GM20000 (cell line): ENCODE measurements around the gene USP54.

Source experiments
- DNase-seq: peaks from one replicate; pipeline ENCODE4 v3.0.0; 2012; ENCODE audit warnings: low spot score
- CTCF ChIP-seq: IDR thresholded peaks from 2 replicates; pipeline ENCODE4 v1.5.1; 2012; ENCODE audit warnings: mild to moderate bottlenecking, control low read depth; ENCODE audit errors: extremely low read depth, missing control alignments

Gene USP54

DNA sequence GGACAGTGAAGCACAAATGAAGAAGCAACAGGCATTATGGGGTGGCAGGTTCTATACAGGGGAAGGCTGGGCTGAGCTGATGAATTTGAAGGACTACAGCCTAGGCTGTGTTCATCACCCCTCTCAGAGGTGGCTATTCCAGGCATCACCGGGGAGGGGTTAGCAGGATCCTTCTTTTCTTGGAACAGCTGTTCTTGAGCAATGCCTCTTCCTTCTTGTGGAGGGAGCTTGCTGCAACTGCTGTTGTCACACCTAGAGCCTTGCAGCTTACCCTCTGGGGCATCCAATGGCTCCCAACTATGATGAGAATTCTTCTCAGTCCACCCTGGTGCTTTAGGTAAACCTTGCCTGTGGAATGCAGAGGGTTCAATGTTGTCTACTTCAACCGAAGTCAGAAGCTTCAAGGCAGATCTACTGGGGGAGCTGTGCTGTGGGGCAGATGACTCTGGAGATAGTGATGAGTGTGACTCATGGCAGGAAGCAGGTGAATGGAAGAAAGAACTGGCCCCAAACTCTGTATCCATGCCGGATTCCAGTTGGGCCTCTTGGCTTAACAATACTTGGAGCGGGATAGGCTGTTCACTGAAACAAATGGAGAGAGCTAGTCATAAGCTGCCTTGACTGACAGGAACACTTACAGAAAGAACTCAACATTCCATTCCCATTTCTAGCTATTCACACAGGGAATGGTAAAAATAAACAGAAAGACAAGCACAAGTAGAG is 73.8 kb downstream of the USP54 start:
- DNase-seq = no peak
- no peak for TF ChIP-seq CTCF

DNA sequence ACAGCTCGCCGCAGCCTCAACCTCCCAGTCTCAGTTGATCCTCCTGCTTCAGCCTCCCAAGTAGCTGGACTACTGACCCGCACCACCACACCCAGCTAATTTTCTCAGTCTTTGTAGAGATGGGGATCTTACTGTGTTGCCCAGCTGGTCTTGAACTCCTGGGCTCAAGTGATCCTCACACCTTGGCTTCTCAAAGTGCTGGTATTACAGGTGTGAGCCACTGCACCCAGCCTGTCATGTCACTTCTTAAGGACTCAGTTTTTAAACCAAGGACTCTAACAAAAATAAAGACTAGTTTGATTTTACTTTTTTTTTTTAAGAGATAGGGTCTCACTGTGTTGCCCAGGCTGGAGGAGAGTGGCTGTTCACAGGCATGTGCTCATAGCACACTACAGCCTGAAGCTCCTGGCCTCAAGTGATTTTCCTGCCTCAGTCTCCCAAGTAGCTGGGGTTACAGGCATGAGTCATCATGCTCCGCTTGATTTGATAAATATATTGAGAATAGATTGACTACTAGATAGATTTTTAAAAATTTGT is 78.9 kb downstream of the USP54 start:
- DNase-seq = no peak
- no peak for TF ChIP-seq CTCF

DNA sequence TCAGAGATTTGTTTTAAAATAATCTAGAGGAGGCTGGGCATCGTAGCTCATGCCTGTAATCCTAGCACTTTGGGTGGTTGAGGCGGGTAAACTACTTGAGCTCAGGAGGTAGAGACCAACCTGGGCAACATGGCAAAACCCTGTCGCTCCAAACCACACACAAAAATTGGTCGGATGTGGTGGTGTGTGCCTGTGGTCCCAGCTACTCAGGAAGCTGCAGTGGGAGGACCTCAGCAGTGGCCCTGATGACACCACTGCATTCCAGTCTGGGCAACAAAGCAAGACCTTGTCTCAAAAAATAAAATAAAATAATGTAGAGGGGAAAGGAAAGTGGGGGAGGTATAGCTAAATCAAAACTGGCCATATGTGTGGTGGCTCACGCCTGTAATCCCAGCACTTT is 81.4 kb downstream of the USP54 start:
- DNase-seq = no peak
- TF ChIP-seq CTCF = no peak

DNA sequence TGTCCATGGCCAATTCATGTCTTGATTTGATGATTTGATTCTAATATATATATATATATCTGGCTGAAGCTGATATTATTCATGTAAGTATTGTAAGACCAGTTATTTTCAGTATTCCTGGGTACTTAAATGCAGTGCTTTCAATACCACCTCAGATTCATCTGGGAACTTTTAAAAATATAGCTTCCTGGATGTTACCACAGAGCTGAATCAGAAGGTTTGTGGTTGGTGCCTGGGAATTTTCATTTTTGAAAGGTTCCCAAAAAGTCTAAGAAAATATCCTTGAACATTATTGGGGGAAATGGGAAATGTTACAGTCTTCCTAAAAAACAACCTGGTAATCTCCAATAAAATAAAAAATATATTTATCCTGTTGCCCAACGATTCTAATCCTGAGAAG is 84.7 kb downstream of the USP54 start:
- no peak for DNase-seq
- no peak for TF ChIP-seq CTCF

DNA sequence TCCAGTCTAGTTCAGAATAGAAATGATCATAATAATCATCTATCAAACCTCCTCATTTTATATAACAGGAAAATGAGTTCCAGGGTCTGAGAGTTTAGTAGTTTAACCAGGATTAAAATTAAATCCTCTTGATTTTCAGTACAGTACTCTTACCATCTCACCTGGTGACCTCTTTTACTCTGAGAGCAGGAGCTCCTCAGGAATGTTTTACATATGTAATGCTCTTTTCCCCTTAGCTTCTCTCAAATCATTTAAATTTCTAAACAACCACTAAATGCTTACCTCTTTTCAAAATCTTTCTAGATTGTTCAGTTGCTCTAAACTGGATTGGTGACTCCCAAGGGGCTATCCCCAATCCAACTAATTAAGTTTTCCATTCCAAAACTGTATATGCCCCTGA is 85.1 kb downstream of the USP54 start:
- no peak for TF ChIP-seq CTCF

DNA sequence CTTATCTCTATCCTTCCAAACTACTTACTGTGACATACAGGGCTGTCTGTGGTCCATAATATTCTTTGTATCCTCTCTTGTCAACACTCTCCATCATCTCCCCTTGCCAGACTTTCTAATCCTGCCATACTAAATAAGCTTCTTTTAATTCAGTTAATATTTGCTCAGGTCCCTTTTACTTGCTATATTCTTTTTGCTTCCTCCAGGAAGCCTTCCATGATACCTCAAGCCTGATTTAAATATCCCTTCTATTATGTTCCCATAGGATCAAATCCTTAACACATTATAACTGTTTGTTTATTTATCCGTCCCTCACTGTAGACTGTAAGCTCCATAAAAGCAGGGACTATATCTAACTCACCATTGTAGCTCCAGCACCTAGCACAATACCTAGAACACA is 88.1 kb downstream of the USP54 start:
- DNase-seq = no peak

More for the DNA sequence above, 85.1 kb downstream of the USP54 start:
- no peak for DNase-seq

More for the DNA sequence above, 88.1 kb downstream of the USP54 start:
- no peak for TF ChIP-seq CTCF
